GM18511 (cell line): Measurements from ENCODE around the gene CUL3.
"Not testable (repeated sequence)": the region's sequence is repeated elsewhere in the genome, so short reads cannot be mapped to it uniquely, and the experiment has no call there.

Experiments used
- ATAC-seq: cut with Tn5 transposase; IDR thresholded peaks from one replicate; pipeline ENCODE4 v1.9.1; 2021; ENCODE audit warnings: mild to moderate bottlenecking, moderate library complexity; ENCODE audit not compliant: unreplicated experiment

Gene CUL3

DNA sequence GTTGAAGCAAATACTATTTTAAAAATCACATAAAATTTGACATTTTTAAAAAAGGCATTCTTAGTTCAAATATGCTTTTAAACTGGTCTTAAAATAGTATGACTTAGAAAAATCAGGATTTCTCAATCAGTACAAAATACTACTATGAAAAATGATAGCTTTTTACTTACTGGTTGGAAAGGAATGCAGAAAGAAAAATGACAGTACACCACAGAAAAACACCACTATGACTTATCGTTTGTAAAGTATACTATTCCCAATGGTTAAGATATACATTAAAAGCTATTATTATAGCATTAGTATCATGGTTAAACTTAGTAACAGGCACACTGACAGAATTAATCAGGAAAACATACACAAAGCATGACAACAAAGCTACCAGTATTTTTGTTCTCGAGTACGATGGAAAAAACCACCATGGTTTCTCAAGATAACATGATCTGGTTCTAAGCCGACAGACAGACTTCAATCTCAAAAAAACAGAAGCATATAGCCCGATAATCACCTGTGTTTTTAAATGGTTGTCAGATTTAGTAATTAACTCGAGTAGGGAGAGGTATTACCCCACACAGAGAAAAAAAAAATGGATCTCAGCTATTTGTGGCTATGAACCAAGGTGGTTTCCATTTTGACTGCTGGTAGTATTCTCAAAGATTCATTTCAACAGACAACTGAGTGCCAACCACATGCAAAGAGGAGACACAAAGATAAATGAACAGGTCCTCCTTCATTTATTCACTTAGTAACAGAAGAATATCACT, 39.1 kb downstream of the CUL3 start:
- ATAC-seq = peak; percentile 70

- ATAC-seq = no peak
These were observed 41.2 kb downstream of the CUL3 start for GRCh38 chr2:224543939-224544338.

DNA sequence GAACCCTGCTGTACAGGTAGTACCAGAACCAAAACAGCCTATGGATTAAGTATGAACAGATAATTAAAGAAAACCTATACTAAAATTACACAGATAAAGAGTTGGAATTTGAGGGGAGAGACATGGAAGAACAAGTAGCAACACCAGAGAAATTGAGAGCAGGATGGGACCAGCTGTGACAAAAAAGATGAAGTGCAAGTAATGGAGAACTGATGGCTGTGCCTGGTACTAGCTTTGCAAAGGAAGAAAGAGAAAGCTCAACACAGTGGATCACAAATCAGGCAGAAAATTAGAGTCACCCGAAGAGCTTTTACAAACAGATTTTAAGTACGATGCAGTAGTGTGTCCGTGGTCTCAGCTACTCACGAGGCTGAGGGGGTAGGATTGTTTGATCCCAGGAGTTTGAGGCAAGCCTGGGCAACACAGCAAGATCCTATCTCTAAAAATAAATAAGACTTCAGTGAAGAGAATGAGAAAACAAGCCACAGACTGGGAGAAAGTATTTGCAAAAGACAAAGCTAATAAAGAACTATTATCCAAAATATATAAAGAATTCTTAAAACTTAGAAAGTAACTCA, 46.5 kb downstream of the CUL3 start:
- ATAC-seq = no peak

DNA sequence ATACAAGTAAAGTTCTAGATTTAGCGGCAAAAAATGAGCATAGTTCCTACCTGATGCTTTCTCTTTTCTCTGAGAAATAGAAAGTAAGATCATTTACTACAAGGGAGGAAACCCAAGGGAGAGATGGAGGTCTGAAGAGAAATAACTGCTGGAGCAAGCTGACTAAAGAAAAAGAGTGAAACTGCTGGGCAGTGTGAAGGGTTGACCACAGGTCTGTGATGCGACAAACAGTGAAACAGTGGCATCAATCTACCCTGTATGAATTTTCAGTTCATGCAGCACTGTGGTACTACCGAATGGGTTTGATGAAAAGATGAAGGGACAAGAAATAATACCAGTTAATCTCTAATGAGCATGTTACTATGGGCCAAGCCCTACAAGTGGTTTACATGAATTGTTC, 52.2 kb downstream of the CUL3 start:
- ATAC-seq = peak; percentile 77

DNA sequence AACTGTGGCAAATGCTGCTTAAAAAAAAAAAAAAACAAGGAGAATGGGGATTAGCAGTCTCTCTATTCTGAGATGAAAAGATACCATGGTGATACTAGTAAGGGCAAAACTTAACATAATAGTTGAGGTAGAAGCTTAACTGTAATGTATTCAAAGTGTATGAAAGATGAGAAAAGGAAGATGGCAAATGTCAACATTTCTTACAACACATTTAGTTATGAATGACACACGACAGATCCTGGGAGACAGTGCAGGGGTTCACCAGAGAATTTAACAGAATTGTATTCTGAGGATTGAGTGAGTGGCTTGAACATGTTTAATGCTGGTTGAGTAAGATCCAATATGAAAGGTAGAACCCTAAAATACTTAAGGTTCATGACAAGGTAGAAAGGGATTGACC, 52.7 kb downstream of the CUL3 start:
- ATAC-seq = no peak

DNA sequence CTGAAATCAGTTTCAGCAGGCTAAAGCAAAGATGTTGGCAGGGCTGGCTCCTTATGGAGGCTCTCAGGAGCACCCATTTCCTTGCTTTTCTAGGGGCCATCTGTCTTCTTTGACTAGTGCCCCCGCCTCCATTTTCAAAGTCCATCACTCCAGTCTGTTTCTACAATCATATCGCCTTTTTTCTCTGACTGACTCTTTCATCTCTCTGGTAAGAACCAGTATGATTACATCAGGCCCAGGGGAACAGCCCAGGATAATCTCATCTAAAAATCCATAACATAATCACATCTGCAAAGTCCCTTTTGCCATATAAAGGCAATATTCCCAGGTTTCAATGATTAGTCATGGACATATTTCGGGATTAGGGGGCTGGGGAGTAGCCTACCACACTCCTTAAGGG, 57.0 kb downstream of the CUL3 start:
- no peak for ATAC-seq

DNA sequence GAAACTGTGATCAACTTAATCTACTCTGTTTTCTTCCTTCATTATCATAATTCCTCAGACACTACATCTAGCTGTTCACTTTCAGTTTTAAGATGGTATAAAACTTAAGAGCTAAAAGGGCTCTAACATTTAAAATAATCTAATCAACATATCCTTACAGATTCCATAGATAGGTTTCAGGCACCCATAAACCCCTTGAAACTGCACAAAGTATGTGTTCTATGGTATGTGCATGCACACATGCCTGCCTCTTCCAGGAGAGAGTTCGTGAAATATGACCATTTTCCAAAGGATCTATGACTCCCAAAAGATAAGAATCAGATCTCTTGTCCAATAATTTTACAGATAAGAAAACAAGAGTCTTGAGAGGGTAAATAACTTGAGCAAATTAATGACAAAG, 59.4 kb downstream of the CUL3 start:
- no peak for ATAC-seq

- ATAC-seq = no peak
These were observed 60.5 kb downstream of the CUL3 start for GRCh38 chr2:224524657-224525056.

DNA sequence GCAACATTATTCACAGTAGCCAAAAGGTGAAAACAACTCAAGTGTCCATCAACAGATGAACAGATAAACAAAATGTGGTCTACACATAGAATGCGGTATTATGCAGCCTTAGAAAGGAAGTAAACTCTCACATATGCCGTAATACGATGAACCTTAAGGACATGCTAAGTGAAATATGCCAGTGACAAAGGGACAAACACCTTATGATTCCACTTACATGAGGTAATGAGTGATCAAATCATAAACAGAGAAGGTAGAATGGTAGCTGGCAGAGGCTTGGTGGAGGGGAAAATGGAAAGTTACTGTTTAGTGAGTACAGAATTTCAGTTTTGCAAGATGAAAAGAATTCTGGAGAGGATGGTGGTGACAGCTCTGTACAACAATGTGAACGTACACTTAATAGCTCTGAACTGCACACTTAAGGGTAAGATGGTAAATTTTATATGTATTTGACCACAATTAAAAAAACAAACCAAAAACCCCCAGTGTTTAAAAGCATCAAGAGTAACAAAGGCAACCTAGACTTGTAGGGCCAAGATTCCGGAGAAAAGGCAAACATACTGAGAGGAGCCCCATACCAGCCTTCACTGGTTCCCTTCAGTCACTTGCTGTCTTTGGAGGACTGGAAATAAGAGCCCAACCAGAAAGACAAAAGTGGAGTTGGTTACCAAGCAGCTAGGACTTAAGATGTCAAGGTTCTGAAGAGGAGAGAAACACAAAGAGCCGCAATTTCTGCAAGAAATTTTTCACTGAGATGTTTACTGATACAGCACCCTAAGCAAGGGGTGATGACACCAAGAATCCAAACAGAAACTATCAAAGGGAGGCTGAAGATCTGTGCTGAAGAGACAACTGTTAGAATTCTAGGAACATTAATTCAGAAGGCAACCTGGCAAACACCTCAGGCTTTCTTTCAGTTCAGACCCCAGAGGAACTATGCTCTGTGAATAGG, 61.3 kb downstream of the CUL3 start:
- ATAC-seq = peak; percentile 35

DNA sequence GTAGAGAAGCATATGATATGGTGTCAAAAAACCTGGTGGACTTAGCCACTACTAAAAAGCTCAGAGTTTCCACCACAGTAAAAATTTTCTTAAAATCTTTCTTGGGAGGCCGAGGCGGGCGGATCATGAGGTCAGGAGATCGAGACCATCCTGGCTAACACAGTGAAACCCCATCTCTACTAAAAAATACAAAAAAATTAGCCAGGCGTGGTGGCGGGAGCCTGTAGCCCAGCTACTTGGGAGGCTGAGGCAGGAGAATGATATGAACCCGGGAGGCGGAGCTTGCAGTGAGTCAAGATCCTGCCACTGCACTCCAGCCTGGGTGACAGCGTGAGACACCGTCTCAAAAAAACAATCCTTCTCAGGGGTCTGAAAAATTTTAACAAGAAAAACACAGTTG, 62.7 kb downstream of the CUL3 start:
- not testable (repeated sequence) for ATAC-seq

DNA sequence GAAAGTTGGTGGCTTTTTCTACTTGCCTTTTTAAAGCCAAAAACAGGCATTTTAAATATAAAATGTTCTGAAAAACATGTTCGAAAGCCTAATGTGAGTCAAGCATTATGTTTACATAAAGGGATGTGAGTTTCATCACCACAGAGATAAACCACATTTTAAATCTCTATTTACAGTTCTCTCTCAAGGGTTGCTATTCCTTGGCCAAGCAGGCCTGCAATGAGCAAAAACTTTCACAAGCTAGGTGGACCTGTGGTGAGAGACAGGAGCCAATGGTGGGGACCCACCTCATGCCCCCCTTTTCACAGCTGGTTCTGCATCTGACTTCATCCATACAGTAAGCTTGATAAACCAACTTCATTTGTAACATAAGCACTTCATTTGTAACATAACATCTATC, 65.1 kb downstream of the CUL3 start:
- peak; percentile 66 for ATAC-seq

- no peak for ATAC-seq
These were observed 66.2 kb downstream of the CUL3 start for GRCh38 chr2:224518806-224519580.

- ATAC-seq = no peak
These were observed 67.2 kb downstream of the CUL3 start for GRCh38 chr2:224517963-224518362.

DNA sequence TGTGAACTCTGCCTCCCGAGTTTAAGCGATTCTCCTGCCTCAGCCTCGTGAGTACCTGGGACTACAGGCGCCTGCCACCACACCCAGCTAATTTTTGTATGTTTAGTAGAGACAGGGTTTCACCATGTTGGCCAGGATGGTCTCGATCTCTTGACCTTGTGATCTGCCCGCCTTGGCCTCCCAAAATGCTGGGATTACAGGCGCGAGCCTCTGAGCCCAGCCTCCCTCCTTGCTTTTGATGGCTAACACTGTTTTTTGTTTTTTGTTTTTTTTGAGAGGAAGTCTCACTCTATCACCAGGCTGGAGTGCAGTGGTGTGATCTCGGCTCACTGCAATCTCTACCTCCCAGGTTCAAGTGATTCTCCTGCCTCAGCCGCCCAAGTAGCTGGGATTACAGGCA, 68.8 kb downstream of the CUL3 start:
- not testable (repeated sequence) for ATAC-seq

GRCh38 chr2:224513991-224514390, 71.2 kb downstream of the CUL3 start:
- ATAC-seq = no peak

GRCh38 chr2:224507789-224508188, 77.4 kb downstream of the CUL3 start:
- no peak for ATAC-seq

- ATAC-seq = no peak
These were observed 78.7 kb downstream of the CUL3 start for GRCh38 chr2:224506494-224506893.

DNA sequence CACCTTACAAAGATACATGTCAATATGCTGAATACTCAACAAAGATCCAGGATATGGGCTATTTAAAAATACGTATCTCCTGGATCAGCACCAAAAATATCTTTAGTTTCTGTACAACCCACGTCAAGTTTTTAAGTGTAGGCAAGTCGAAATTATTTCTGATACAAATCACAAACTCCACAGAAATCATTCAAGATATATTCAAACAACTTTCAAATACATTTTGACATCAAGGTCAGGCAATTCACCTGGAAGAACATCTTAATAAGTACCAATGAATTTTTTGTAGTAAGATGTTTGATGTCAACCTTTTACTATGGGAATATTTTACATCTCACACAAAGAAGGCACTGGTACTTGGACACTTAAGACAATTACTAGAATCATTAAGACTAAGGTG, 86.2 kb downstream of the CUL3 start:
- ATAC-seq = no peak

- no peak for ATAC-seq
These were observed 92.6 kb downstream of the CUL3 start for GRCh38 chr2:224492531-224492930.

- not testable (repeated sequence) for ATAC-seq
These were observed 97.2 kb downstream of the CUL3 start for GRCh38 chr2:224487940-224488339.
